AG08396 (cell line): ENCODE data around the gene ZNF217.
"Not testable (repeated sequence)": the region's sequence is repeated elsewhere in the genome, so short reads cannot be mapped to it uniquely, and the experiment has no call there.

Experiments used
- DNase-seq: peaks from one replicate; pipeline ENCODE4 v3.0.0; 2012; ENCODE audit warnings: low spot score, mixed read lengths

ZNF217 gene

DNA sequence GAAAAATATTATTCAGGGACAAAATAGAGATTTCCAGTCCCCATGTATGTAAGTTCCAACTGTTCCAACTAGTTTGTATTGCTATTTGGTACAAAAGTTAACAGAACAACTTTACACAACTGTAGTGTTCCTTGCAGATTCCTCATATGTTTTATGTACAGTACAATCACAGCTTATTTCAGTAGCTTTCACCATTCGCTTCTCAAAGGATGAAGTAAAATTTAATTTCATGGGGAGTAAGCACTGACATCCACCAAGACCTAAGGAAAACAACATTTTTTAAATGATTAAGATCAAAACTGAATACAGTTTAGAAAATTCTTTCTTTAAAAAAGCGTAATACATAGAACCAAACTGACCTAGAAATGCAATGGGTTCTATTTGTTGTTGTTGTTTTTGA, 24.6 kb downstream of the ZNF217 start:
- no peak for DNase-seq

DNA sequence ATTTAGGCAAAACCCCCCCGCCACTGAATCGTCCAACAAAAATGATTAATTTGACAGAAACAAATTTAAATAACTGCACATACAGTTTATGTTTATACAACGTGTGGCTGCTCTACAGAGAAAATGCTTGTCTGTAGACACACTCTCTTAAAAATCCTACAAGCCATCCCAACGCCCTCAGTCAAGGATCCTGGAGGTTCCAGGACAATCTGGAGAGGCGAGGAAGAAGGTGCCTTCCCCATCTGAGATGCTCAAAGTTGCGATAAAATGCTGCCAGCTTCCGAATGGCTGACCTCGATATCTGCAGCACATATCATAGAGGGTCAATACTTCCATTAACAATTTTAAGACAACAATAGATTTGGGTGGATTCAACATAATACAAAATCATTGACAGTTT, 25.3 kb downstream of the ZNF217 start:
- no peak for DNase-seq

DNA sequence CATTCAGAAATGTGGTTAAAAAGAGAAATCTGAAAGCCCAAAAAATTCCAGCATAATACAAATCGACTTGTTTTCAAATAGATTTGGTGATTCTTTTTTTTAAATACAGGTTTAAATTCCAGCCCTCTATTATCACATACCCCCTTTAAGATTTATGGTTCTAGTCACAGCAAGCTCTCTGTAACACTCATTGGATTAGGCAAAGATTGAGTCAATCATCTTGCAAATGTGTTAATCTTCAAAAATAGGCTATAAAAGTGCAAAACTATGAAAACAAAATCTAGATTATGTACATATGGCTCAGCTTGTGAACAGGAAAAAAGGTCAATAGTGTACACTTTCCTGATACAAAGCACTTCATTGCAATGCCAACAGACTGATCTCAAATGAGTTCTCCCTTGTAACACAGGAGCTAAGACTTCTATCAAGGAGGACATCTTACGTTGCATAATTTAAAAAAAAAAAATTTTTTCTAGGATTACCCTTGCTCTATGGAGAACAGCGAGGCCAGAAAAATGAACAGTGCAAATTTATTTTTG, 26.2 kb downstream of the ZNF217 start:
- no peak for DNase-seq

DNA sequence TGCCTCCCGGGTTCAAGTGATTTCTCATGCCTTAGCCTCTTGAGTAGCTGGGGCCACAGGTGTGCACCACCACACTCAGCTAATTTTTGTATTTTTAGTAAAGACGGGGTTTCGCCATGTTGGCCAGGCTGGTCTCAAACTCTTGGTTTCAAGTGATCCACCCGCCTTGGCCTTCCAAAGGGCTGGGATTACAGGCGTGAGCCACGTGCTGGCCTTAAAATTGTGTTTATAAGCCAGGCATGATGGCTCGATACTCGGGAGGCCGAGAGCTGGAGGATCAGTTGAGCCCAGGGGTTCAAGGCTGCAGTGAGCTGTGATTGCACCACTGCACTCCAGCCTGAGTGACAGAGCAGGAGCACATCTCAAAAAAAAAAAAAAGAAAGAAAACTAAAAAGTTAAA, 27.0 kb downstream of the ZNF217 start:
- DNase-seq = not testable (repeated sequence)

DNA sequence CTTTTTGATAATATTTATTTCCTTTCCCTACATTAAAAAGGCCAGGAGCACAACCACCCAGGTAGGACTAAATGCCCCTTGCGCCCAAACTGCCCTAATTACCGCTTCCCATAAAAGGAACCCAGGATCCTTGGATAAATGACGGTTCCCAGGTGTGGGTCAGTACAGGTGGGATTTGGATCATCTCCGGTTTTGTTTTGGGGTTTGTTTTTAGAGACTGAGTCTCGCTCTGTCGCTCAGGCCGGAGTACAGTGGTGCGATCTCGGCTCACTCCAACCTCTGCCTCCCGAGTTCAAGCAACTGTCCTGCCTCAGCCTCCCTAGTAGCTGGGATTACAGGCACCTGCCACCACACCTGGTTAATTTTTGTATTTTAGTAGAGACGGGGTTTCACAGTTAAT, 28.4 kb downstream of the ZNF217 start:
- no peak for DNase-seq

DNA sequence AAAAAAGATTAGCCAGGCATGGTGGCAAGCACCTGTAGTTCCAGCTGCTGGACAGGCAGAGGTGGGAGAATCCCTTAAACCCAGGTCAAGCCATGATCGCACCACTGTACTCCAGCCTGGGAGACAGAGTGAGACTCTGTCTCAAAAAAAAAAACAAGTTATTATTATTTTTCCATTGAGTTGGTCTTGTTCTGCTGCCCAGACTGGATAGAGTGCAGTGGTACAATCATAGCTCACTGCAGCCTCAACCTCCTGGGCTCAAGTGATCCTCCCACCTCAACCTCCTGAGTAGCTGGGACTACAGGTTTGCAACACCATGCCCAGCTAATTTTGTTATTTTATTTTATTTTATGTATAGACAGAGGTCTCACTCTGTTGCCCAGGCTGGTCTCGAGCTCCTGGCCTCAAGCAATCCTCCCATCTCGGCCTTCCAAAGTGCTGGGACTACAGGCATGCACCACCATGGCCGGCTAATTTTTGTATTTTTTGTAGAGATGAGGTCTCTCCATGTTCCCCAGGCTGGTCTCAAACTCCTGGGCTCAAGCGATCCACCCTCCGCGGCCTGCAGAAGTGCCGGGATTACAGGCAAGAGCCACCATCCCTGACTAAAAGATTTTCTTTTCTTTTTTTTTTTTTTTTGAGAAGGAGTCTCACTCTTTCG, 31.4 kb downstream of the ZNF217 start:
- DNase-seq = not testable (repeated sequence)

DNA sequence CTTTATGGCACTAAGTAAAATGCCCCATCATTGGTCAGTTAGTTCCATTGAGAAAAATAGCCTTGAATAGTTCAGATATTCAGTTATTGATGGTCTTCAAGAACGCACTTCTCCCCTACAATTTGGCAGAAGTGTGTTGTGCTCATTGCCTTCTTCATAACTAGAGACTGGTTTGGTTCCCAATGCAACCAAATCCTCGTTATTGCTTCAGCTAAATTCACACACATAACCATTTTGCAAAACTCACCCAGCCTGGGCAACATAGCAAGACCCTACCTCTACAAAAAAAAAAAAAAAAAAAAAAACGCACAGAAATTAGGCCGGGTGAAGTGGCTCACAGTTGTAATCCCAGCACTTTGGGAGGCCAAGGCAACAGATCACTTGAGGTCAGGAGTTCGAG, 32.1 kb downstream of the ZNF217 start:
- DNase-seq = no peak

DNA sequence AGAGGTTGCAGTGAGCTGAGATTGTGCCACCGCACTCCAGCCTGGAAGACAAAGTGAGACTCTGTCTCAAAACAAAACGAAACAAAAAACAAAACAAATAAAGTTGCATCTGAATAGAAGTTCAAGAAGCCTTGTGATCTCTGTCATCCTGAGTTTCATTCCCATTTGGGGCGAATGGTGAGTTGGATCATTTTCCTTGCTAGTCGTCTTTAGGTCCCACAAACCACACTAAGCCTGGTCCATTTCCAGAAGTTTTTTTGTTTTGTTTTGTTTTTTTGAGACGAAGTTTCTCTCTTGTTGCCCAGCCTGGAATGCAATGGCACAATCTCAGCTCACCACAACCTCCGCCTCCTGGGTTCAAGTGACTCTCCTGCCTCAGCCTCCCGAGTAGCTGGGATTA, 33.8 kb downstream of the ZNF217 start:
- no peak for DNase-seq

DNA sequence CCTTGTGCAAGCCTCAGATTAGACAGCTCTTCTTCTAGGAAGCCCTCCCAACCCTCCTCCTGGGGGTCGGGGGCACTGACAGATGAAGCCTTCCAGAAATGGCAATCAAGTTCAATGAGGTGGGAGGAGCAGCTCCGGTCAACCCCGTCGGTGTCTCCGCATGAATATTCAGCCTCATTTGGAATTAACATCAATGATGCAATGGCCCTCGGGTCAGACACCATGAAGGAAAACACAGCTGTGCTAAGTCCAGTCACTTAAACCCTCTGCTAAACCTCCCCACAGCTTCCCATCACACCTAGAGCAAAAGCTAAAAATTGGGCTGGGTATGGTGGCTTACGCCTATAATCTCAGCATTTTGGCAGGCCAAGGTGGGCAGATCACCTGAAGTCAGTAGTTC, 36.5 kb downstream of the ZNF217 start:
- DNase-seq = no peak

DNA sequence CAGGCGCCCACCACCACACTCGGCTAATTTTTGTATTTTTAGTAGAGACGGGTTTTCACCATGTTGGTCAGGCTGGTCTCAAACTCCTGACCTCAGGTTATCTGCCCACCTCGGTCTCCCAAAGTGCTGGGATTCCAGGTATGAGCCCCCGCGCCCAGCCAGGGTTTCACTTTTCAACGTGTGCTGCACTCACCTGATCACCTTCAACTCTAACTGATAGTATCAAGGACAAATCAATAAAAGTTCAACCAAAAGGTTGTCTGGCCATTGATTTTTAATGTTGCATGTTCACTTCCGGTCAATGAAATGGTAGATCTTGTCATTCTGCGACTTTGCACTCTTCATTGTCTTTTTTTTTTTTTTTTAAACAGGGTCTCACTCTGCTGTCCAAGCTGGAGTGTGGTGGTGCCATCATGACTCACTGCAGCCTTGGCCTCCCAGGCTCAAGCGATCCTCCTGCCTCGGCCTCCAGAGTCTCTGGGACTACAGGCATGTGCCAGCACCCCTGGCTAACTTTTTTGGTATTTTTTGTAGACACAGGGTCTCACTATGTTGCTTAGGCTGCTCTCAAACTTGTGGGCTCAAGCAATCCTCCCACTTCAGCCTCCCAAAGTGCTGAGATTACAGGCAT, 37.3 kb downstream of the ZNF217 start:
- no peak for DNase-seq

DNA sequence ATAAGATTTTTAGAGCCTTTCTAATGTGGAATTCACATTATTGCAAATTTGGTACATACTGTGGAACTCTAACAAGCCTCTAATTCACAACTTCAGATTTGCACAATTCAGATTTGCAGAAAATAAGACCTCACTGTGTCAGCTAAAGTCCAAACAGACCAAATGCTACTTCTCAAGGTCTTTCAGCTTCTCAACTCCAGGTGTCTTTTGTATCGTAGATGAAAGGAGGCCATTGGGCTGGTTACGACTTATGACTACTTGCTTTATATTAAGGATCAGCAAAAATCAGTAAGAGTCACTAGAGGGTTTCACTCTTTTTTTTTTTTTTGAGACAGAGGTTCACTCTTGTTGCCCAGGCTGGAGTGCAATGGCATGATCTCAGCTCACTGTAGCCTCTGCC, 37.8 kb downstream of the ZNF217 start:
- DNase-seq = no peak

DNA sequence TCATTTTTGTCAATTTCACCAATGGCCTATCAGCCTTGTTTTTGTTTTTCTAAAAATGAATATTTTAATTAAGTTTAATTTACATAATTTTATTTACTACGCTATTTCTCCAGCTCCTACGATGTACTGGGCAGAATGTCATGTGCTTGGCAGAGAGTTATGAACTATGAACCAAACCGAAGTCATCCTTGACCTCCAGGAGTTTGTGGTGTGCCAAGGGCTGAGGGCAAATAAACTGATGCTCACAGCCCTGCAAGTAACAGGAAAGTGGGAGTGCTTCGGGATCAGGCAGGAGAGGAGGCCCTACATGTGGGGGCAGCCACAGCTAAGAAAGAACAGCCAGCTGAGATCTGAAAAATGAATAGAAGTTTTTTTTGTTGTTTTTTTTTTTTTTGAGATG, 38.6 kb downstream of the ZNF217 start:
- no peak for DNase-seq

DNA sequence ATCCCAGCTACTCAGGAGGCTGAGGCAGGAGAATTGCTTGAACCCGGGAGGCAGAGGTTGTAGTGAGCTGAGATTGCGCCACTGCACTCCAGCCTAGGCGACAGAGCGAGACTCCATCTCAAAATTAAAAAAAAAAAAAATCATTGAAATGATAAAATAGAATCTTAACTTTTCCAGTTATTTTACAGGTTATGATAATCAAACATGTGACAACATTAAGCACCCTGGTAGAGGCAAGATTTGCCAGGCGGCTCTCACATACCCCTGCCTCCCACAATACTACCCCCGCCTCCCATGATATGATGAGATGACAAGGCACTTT, 41.1 kb downstream of the ZNF217 start:
- not testable (repeated sequence) for DNase-seq

DNA sequence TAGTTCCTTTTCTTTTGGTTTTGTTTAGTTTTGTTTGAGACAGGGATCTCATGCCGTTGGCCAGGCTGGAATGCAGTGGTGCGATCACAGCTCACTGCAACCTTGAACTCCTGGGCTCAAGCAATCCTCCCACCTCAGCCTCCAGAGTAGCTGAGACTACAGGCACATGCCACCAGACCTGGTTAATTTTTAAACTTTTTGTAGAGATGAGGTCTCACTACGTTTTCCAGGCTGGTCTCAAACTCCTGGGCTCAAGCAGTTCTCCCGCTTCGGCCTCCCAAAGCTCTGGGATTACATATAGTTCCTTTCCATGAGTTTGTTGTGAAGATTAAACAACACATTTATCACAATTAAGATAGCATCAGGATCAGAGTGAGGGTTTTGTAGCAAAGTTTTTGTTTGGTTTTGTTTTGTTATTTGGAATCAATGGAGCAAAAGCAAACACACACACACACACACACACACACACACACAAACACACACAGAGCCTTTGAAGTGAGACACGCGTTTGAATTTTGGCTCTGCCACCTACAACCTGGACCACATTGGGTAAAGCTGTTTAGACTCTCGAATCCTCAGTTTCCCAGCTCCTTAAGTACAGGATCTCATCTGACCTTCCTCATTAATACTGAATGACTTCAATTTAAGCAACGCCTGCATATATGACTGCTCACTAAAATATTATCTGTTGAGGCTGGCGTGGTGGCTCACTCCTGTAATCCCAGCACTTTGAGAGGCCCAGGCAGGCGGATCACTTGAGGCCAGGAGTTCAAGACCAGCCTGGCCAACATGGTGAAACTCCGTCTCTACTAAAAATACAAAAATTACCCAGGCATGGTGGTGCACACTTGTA, 41.7 kb downstream of the ZNF217 start:
- DNase-seq = not testable (repeated sequence)

DNA sequence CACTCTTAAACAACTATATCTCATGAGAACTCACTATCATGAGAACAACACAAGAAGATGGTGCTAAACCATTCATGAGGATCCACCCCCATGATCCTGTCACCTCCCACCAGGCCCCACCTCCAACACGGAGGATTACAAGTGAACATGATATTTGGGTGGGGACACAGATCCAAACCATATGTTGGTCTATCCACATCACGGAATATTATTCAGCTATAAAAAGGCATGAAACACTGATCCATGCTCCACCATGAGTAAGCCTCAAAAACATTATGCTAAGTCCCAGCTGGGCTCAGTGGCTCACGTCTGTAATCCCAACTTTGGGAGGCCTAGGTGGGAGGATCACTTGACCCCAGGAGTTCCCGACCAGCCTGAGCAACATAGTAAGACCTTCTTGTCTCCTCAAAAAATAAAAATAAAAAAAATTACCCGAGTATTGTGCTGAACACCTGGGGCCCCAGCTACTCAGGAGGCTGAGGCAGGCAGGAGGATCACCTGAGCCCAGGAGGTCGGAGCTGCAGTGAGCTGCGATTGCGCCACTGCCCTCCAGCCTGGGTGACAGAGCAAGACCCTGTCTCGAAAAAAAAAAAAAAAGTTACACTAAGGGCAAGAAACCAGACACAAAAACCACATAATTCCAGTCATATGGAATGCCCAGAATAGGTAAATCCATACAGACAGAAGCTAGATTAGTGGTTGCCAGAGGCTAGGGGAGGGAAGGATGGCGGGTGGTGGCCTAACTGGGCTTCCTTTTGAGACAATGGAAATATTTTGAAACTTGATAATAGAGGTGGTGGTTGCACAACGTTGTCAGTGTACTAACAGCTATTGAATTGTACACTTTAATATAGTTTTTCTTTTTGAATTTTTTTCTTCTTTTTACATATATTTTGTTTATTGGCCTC, 43.1 kb downstream of the ZNF217 start:
- DNase-seq = no peak

DNA sequence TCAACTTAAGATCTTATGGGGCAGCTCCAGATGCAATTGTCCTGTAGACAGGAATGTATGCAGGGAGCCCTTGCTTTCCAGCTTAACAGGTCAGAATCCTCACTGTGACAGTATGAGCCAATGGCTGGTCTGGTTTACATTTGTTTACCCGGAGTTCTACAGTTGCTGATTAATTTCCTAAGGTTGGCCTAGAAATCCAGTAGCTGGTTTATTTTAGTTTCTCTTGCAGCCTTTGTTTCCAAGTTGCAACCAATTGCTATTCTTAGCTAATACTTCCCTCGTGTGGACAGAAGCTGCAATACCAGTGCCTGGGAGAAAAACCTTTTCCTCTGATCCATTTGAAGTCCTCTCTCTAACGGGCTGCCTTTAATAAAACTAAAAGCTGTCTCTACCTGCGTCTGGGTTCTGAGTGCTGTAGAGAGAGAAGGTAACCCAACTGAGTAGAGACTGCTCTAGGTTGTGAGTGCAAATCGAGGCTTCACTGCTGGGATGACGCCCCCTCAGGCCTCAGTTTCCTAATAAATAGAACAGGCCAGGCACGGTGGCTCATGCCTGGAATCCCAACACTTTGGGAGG, 45.9 kb downstream of the ZNF217 start:
- peak; percentile 77 for DNase-seq

DNA sequence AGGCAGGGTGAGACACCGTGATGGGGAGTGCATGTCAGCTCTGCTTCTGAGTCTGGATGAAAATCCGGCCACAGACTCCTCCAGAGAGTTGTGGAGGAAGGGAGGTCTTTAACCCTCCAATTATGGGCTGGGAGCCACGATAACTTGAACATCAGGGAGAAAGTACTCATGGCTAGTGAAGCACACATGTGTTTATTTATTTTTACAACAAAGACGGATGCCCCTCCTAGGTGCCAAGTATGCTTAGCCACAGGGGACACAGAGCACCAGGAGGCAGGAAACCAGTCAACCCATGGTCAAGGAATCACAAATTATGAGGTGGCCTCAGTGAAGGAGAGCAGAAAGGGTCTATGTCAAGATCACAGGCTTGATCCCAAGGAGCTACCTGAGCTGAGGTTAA, 54.1 kb downstream of the ZNF217 start:
- no peak for DNase-seq

DNA sequence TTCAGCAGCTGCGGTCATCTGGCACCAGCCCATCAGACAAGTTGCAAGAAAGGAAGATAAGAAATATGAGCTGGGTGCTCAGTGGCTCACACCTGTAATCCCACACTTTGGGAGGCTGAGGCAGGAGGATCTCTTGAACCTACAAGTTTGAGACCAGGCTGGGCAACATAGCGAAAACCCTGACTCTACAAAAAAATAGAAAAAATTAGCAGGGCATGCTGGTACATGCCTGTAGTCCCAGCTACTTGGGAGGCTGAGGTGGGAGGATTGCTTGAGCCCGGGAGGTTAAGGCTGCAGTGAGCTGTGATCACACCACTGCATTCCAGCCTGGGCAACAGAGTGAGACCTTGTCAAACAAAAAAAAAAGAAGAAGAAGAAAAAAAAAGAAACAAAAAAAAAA, 57.3 kb downstream of the ZNF217 start:
- DNase-seq = not testable (repeated sequence)

DNA sequence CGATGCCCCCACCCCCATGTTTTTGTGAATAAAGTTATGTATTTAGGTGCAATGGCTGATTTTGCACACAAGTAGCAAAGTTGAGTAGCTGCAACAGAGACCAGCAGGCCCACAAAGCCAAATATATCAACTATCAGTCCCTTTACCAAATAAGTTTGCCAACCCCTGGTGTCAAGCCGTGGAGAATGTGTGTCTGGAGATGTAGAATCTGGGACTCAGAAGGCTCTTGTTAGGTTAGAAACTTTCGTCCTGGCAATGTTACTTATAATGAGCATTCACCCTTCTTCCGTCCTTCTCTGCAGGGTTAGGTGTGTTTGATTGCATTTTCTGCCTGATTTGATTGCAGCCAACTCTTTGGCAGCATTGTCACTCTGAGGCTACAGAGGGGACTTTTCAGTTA, 57.8 kb downstream of the ZNF217 start:
- DNase-seq = no peak

DNA sequence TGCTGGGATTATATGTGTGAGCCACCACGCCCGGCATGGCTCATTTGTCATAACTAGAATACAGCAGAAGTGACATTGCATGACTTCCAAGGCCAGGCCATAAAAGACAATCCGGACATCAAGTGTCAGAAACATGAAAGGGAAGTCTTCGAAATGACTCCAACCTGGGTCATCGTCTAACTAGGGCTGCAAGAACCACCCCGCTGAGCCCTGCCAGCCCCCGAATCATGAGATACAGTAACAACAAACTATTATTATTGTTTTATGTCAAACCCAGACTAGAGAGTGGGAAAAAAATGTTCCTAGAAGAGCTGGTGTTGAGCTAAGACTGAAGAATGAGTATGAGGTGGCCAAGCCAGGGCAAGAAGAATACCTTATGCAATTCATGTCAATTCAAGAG, 59.6 kb downstream of the ZNF217 start:
- DNase-seq = no peak

DNA sequence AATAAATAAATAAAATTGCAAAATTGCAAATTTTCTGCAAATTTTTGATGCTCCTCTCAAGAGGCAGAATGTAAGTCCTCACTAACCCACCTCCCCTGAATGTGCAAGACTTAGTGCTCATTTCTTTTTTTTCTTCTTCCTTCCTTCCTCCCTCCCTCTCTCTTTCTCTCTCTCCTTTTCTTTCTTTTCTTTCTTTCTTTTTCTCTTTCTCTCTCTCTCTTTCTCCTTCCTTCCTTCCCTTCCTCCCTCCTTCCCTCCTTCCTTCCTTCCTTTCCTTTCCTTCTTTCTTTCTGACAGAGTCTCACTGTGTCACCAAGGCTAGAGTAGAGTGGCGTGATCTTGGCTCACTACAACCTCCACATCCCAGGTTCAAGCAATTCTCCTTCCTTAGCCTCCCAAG, 60.1 kb downstream of the ZNF217 start:
- no peak for DNase-seq
